HG02588 (cell line): ENCODE data around the gene MET.
"Not testable (repeated sequence)": the region's sequence is repeated elsewhere in the genome, so short reads cannot be mapped to it uniquely, and the experiment has no call there.

ENCODE experiments used
- ATAC-seq: cut with Tn5 transposase; IDR thresholded peaks from one replicate; pipeline ENCODE4 v1.9.1; 2021; ENCODE audit warnings: mild to moderate bottlenecking, moderate library complexity; ENCODE audit not compliant: unreplicated experiment

The MET gene

GRCh38 chr7:116697152-116697551, 25.2 kb downstream of the MET start:
- ATAC-seq = no peak

- ATAC-seq = no peak
These were observed 25.8 kb downstream of the MET start for GRCh38 chr7:116697761-116698160.

- ATAC-seq = no peak
These were observed 26.4 kb downstream of the MET start for GRCh38 chr7:116698396-116698795.

- ATAC-seq = no peak
These were observed 27.1 kb downstream of the MET start for GRCh38 chr7:116698930-116699721.

- no peak for ATAC-seq
These were observed 27.7 kb downstream of the MET start for GRCh38 chr7:116699722-116700120.

- ATAC-seq = no peak
These were observed 30.2 kb downstream of the MET start for GRCh38 chr7:116702046-116702785.

- no peak for ATAC-seq
These were observed 32.7 kb downstream of the MET start for GRCh38 chr7:116704650-116705228.

GRCh38 chr7:116705419-116705818, 33.4 kb downstream of the MET start:
- no peak for ATAC-seq

GRCh38 chr7:116706668-116707126, 34.7 kb downstream of the MET start:
- ATAC-seq = no peak

GRCh38 chr7:116707289-116707688, 35.3 kb downstream of the MET start:
- ATAC-seq = no peak

- ATAC-seq = no peak
These were observed 36.3 kb downstream of the MET start for GRCh38 chr7:116708248-116708647.

DNA sequence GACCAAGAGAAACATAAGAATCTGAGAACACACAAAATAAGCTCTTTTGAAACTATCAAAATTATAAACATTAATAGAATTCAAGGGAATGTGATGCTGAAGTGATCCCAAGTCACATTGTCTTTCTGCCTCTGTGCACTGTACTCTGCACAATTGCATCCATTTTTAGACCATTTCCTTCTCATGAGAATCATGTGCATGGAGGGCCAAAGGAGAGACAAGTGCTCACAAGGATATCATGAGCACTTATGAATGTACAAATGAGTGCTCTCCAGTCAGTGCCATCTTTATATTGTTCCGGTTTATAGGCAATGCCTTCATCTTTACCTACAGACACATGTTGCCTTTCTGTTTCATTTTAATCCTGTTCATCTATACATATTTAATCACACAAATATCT, 36.9 kb downstream of the MET start:
- ATAC-seq = no peak

- ATAC-seq = no peak
These were observed 37.3 kb downstream of the MET start for GRCh38 chr7:116709336-116709735.

- ATAC-seq = no peak
These were observed 38.9 kb downstream of the MET start for GRCh38 chr7:116710764-116711452.

- no peak for ATAC-seq
These were observed 39.8 kb downstream of the MET start for GRCh38 chr7:116711790-116712189.

GRCh38 chr7:116713500-116713899, 41.5 kb downstream of the MET start:
- no peak for ATAC-seq

- ATAC-seq = no peak
These were observed 41.9 kb downstream of the MET start for GRCh38 chr7:116713918-116714317.

DNA sequence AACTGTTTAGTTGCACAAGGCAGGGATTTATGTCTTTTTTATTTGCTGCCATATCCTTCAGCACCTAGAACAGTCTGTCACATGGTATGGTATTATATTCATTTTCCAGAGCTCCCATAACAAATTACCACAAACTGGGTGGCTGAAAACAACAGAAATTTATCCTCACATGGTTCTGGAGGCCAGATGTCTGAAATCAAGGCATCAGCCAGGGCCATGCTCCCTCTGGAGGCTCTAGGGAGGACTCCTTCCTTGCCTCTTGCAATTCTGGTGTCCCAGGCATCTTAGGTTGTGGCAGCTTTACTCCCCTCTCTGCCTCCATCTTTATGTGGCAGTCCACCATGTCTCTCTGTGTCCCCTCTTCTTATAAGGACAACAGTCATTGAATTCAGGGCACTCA, 43.1 kb downstream of the MET start:
- no peak for ATAC-seq

DNA sequence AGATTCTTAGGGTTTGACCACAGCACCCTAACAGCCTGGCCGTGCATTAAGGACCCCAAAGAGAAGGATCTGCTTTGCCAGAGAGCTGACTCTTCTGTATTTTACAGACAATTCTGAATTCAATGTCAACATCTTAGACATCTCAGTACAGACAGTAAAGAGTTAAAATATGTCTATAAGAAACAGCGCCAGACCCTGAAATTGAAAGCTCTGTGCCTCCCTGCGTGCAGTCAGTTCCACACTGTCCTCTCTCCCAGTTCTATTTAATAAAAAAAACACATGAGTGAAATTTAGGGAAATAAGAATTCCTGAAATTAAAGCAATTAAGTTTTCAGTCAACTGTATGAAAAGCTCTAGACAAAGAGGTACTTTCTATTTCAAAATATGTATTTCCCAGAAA, 45.1 kb downstream of the MET start:
- ATAC-seq = no peak

GRCh38 chr7:116723959-116724529, 52.0 kb downstream of the MET start:
- ATAC-seq = not testable (repeated sequence)
